GM13977 (cell line): ENCODE results near the gene GDA.

Experiments
- DNase-seq: peaks from one replicate; pipeline ENCODE4 v3.0.0; 2012; ENCODE audit warnings: low spot score
- CTCF ChIP-seq: IDR thresholded peaks from 2 replicates; pipeline ENCODE4 v1.5.1; 2012; ENCODE audit warnings: mild to moderate bottlenecking, control low read depth; ENCODE audit not compliant: insufficient read depth; ENCODE audit errors: extremely low read depth, missing control alignments
- in situ Hi-C: fragments of 300-500 bp; cut with MboI; formaldehyde crosslinking; loops from one replicate; pipeline ENCODE4 v1.12.0; 2022; ENCODE audit warnings: low sequenced_read_pairs, low pct_unique_long_range_greater_than_20kb, mixed read lengths, inconsistent platforms; ENCODE audit not compliant: unreplicated experiment

The GDA gene

GRCh38 chr9:72210522-72210921, 61.3 kb downstream of the GDA start:
- TF ChIP-seq CTCF = no peak
- DNase-seq = no peak
- in situ Hi-C loops = no loop called here

- TF ChIP-seq CTCF = no peak
- in situ Hi-C loops = no loop called here
- DNase-seq = no peak
Observed at GRCh38 chr9:72211047-72211446, 61.8 kb downstream of the GDA start.

- in situ Hi-C loops = no loop called here
- DNase-seq = no peak
- TF ChIP-seq CTCF = no peak
Observed at GRCh38 chr9:72213906-72214305, 64.7 kb downstream of the GDA start.

- TF ChIP-seq CTCF = no peak
- no peak for DNase-seq
- in situ Hi-C loops = no loop called here
Observed at GRCh38 chr9:72217306-72217842, 68.1 kb downstream of the GDA start.

GRCh38 chr9:72220589-72220988, 71.3 kb downstream of the GDA start:
- DNase-seq = no peak
- in situ Hi-C loops = no loop called here
- no peak for TF ChIP-seq CTCF

- no peak for TF ChIP-seq CTCF
- DNase-seq = no peak
- in situ Hi-C loops = no loop called here
Observed at GRCh38 chr9:72226146-72226812, 77.0 kb downstream of the GDA start.
